Omental fat pad (tissue), 4 donors: Measurements from ENCODE around the gene SOX5. TPM values are rescaled to one million over a fixed set of nuclear protein-coding genes. Genes with fewer than 3 reads are reported as not detected.

ENCODE experiments used
- ATAC-seq: fragments of 150-250 bp; one replicate; pipeline ENCODE4 v1.9.1; 2016; ENCODE audit warnings: mild to moderate bottlenecking, moderate library complexity; ENCODE audit not compliant: low FRiP score
- DNase-seq: peaks from one replicate; pipeline ENCODE4 v3.0.0-alpha.2; 2019; ENCODE audit warnings: low spot score
- total RNA-seq, 4 donors: library from RNA; depleted of rRNA; stranded (reverse); fragments of >200 nt; gene quantifications; one replicate each; pipeline ENCODE4 v1.1.0, GENCODE V29; 2016
- TF ChIP-seq, protein P1 (sequence below), 3 donors: fragments of 450-650 bp; IDR thresholded peaks; one replicate each; pipeline ENCODE4 v1.5.1; 2016 to 2017; ENCODE audit warnings: antibody characterized with exemption in 3 of 3, mild to moderate bottlenecking in 3 of 3, moderate library complexity in 2 of 3

SOX5 gene
- total RNA-seq, 4 donors from 2014 or later: 22.1 to 67.6 (median 34.6) TPM

GRCh38 chr12:23555180-23555824 is 394.2 kb downstream of the SOX5 start:
- TF ChIP-seq, protein P1, sequence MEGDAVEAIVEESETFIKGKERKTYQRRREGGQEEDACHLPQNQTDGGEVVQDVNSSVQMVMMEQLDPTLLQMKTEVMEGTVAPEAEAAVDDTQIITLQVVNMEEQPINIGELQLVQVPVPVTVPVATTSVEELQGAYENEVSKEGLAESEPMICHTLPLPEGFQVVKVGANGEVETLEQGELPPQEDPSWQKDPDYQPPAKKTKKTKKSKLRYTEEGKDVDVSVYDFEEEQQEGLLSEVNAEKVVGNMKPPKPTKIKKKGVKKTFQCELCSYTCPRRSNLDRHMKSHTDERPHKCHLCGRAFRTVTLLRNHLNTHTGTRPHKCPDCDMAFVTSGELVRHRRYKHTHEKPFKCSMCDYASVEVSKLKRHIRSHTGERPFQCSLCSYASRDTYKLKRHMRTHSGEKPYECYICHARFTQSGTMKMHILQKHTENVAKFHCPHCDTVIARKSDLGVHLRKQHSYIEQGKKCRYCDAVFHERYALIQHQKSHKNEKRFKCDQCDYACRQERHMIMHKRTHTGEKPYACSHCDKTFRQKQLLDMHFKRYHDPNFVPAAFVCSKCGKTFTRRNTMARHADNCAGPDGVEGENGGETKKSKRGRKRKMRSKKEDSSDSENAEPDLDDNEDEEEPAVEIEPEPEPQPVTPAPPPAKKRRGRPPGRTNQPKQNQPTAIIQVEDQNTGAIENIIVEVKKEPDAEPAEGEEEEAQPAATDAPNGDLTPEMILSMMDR (IDR thresholded peaks at IDR 0.05): no peak
- no peak for ATAC-seq
- DNase-seq: no peak

GRCh38 chr12:23552417-23552816 is 397.1 kb downstream of the SOX5 start:
- TF ChIP-seq, protein P1 (IDR thresholded peaks at IDR 0.05): no peak
- DNase-seq: no peak
- ATAC-seq: no peak

GRCh38 chr12:23550753-23551152 is 398.7 kb downstream of the SOX5 start:
- ATAC-seq: no peak
- TF ChIP-seq, protein P1 (IDR thresholded peaks at IDR 0.05): no peak
- DNase-seq: no peak

- ATAC-seq: no peak
Observed at GRCh38 chr12:23548742-23549141, 400.7 kb downstream of the SOX5 start.

GRCh38 chr12:23546756-23547155 is 402.7 kb downstream of the SOX5 start:
- ATAC-seq: no peak
- TF ChIP-seq, protein P1 (IDR thresholded peaks at IDR 0.05): no peak
- DNase-seq: no peak

More at GRCh38 chr12:23548742-23549141, 400.7 kb downstream of the SOX5 start:
- no peak for DNase-seq
- TF ChIP-seq, protein P1 (IDR thresholded peaks at IDR 0.05): no peak

DNA sequence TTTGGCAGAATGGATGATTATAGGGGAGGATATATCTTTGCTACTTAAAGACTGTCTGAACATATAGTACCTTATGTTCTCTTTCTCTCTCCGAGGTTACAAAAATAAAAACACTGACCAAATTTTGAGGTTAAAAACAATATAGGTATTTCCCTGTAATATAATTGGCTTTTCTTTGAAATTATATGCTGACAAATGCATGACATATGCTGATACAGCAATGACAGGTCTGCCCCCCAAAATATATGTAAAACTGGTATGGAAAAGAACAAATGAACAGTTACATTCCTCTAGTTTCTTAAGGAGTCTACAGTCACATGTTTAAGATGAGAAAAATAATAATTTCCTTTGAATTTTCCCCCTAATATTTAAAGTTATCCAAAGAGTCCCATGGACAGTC is 405.7 kb downstream of the SOX5 start:
- DNase-seq (no peak), ATAC-seq (no peak)
- TF ChIP-seq, protein P1 (IDR thresholded peaks at IDR 0.05): no peak

DNA sequence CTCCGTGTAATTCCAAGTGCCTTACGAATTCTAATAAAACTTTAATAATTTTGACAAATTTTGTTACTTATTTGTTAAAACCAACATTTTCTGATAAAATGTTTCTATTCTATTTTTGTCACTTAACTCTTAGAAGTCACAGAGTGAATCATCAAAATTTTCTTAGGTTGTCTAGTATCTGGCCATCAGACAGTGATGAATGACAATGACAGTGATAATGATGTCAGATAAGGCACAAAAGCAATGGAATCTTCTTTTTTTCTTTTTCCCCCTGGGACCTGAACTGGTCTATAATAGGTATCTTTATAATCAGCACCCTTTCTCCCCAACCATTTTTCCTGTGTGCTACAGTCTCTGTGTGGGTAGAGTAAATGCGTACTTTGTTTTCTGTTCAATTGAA is 407.3 kb downstream of the SOX5 start:
- DNase-seq (no peak), ATAC-seq (no peak)
- TF ChIP-seq, protein P1 (IDR thresholded peaks at IDR 0.05): no peak
